DOHH2 (cell line): ENCODE measurements around the gene NOD1.

ENCODE experiments used
- EZH2phosphoT487 ChIP-seq: fragments of 200-600 bp; sonication (generic); IDR thresholded peaks from 2 replicates; pipeline ENCODE4 v1.6.1; 2017; ENCODE audit warnings: borderline replicate concordance, mild to moderate bottlenecking, antibody characterized with exemption, low read length, moderate library complexity, mixed read lengths
- TF ChIP-seq, protein P1 (sequence below): fragments of 200-600 bp; sonication (generic); IDR thresholded peaks from one replicate; pipeline ENCODE4 v1.5.1; 2014; ENCODE audit warnings: antibody characterized with exemption, mild to moderate bottlenecking, low read depth, low read length; ENCODE audit not compliant: poor library complexity, severe bottlenecking

DNA sequence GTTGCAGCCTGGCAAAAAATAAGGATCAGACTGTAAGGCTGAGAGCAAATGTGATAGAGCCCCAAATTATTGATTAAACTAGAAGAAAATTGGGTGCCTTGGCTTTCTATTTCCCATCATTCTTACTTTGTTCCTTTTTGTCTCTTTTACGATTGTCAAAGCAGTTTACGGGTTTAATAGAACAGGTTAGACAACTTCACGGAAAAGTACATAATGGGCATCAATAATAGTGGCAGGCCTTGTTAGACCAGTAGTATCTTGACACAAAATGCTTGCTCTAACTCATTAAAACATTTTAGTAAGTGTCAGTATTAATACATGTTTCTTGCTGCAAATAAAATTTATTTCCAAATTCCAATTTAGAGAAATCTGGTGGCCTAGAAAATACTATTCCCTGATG lies 40.5 kb upstream of the NOD1 start:
- TF ChIP-seq, protein P1, sequence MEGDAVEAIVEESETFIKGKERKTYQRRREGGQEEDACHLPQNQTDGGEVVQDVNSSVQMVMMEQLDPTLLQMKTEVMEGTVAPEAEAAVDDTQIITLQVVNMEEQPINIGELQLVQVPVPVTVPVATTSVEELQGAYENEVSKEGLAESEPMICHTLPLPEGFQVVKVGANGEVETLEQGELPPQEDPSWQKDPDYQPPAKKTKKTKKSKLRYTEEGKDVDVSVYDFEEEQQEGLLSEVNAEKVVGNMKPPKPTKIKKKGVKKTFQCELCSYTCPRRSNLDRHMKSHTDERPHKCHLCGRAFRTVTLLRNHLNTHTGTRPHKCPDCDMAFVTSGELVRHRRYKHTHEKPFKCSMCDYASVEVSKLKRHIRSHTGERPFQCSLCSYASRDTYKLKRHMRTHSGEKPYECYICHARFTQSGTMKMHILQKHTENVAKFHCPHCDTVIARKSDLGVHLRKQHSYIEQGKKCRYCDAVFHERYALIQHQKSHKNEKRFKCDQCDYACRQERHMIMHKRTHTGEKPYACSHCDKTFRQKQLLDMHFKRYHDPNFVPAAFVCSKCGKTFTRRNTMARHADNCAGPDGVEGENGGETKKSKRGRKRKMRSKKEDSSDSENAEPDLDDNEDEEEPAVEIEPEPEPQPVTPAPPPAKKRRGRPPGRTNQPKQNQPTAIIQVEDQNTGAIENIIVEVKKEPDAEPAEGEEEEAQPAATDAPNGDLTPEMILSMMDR = no peak
- TF ChIP-seq EZH2phosphoT487 = no peak
